Peyer's patch (tissue), 4 donors: ENCODE results near the gene CACNB2.

Source experiments
- POLR2A ChIP-seq, 2 donors: fragments of 450-650 bp; IDR thresholded peaks; one replicate each; pipeline ENCODE4 v1.5.1; 2017; ENCODE audit warnings: antibody characterized with exemption in 2 of 2, mild to moderate bottlenecking in 2 of 2, moderate library complexity in 2 of 2
- TF ChIP-seq, protein P1 (sequence below), 6 experiments: fragments of 450-650 bp in 4 of 6; fragments of 200-600 bp in 2 of 6; sonication (generic) in 1 of 6; IDR thresholded peaks; one replicate each; pipeline ENCODE4 v1.5.1; 2017 to 2019; ENCODE audit warnings: antibody characterized with exemption in 6 of 6, mild to moderate bottlenecking in 3 of 6, moderate library complexity in 1 of 6

DNA sequence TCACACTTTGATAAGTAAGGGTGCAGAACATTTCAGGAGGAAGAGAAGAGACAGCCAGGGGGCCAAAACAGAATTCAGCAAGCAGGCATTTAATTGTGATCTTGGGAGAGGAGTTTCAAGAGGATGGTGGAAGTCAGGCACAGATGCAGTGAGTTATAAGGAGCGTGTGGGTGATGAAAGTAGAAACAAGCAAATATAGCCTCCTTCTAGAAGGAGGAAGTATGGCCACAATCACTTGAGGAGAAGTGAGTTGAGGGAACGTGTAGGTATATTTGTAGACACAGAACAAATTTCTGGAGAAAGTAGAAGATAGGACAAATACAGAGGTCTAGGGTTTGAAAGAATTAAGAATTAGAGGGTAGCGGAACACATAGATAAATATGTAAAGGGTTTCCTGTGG, 165.8 kb downstream of the CACNB2 start:
- TF ChIP-seq, protein P1, sequence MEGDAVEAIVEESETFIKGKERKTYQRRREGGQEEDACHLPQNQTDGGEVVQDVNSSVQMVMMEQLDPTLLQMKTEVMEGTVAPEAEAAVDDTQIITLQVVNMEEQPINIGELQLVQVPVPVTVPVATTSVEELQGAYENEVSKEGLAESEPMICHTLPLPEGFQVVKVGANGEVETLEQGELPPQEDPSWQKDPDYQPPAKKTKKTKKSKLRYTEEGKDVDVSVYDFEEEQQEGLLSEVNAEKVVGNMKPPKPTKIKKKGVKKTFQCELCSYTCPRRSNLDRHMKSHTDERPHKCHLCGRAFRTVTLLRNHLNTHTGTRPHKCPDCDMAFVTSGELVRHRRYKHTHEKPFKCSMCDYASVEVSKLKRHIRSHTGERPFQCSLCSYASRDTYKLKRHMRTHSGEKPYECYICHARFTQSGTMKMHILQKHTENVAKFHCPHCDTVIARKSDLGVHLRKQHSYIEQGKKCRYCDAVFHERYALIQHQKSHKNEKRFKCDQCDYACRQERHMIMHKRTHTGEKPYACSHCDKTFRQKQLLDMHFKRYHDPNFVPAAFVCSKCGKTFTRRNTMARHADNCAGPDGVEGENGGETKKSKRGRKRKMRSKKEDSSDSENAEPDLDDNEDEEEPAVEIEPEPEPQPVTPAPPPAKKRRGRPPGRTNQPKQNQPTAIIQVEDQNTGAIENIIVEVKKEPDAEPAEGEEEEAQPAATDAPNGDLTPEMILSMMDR (IDR thresholded peaks at IDR 0.05) = no peak
- no peak for TF ChIP-seq POLR2A (IDR thresholded peaks at IDR 0.05)
